ENCODE measurements around the gene TSC22D4.

- TF ChIP-seq EZH2 (IDR thresholded peaks at IDR 0.05; ENCODE audit: borderline replicate concordance, insufficient read depth, low read length, poor library complexity, severe bottlenecking), result no peak
- no peak for TF ChIP-seq SMC3 (conservative IDR thresholded peaks at IDR 0.05; ENCODE audit: poor library complexity)
- TF ChIP-seq, protein P1, sequence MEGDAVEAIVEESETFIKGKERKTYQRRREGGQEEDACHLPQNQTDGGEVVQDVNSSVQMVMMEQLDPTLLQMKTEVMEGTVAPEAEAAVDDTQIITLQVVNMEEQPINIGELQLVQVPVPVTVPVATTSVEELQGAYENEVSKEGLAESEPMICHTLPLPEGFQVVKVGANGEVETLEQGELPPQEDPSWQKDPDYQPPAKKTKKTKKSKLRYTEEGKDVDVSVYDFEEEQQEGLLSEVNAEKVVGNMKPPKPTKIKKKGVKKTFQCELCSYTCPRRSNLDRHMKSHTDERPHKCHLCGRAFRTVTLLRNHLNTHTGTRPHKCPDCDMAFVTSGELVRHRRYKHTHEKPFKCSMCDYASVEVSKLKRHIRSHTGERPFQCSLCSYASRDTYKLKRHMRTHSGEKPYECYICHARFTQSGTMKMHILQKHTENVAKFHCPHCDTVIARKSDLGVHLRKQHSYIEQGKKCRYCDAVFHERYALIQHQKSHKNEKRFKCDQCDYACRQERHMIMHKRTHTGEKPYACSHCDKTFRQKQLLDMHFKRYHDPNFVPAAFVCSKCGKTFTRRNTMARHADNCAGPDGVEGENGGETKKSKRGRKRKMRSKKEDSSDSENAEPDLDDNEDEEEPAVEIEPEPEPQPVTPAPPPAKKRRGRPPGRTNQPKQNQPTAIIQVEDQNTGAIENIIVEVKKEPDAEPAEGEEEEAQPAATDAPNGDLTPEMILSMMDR (IDR thresholded peaks at IDR 0.05; ENCODE audit: poor library complexity, severe bottlenecking), result no peak
- TF ChIP-seq, protein P2, sequence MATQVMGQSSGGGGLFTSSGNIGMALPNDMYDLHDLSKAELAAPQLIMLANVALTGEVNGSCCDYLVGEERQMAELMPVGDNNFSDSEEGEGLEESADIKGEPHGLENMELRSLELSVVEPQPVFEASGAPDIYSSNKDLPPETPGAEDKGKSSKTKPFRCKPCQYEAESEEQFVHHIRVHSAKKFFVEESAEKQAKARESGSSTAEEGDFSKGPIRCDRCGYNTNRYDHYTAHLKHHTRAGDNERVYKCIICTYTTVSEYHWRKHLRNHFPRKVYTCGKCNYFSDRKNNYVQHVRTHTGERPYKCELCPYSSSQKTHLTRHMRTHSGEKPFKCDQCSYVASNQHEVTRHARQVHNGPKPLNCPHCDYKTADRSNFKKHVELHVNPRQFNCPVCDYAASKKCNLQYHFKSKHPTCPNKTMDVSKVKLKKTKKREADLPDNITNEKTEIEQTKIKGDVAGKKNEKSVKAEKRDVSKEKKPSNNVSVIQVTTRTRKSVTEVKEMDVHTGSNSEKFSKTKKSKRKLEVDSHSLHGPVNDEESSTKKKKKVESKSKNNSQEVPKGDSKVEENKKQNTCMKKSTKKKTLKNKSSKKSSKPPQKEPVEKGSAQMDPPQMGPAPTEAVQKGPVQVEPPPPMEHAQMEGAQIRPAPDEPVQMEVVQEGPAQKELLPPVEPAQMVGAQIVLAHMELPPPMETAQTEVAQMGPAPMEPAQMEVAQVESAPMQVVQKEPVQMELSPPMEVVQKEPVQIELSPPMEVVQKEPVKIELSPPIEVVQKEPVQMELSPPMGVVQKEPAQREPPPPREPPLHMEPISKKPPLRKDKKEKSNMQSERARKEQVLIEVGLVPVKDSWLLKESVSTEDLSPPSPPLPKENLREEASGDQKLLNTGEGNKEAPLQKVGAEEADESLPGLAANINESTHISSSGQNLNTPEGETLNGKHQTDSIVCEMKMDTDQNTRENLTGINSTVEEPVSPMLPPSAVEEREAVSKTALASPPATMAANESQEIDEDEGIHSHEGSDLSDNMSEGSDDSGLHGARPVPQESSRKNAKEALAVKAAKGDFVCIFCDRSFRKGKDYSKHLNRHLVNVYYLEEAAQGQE (IDR thresholded peaks at IDR 0.05; ENCODE audit: borderline replicate concordance), result no peak
- no peak for TF ChIP-seq MXI1 (conservative IDR thresholded peaks at IDR 0.05; ENCODE audit: poor library complexity, severe bottlenecking)
- TF ChIP-seq POLR2AphosphoS5 (IDR thresholded peaks at IDR 0.05), result no peak
- no peak for TF ChIP-seq EP300 (conservative IDR thresholded peaks at IDR 0.05; ENCODE audit: poor library complexity, severe bottlenecking)
- TF ChIP-seq TAF1 (IDR thresholded peaks at IDR 0.05; ENCODE audit: low read depth), result no peak
- TF ChIP-seq RAD21 (conservative IDR thresholded peaks at IDR 0.05), result no peak
Observed at GRCh38 chr7:100509231-100509630, 30.2 kb upstream of the TSC22D4 start.
